Medulla oblongata (tissue), 1 donor: ENCODE data around the gene SMIM10L2A.
"Not testable (repeated sequence)": the region's sequence is repeated elsewhere in the genome, so short reads cannot be mapped to it uniquely, and the experiment has no call there.

ENCODE experiments used
- DNase-seq: peaks from one replicate; pipeline ENCODE4 v3.0.0-alpha.2; 2015; ENCODE audit errors: extremely low spot score

SMIM10L2A gene

GRCh38 chrX:135421932-135422809, at the start of gene SMIM10L2A:
Gene SMIM10L2A, plus strand, starts transcription at chrX:135421944. Its CDS starts 188 bp downstream, at chrX:135422132.
- no peak for DNase-seq

- no peak for DNase-seq
Measured at GRCh38 chrX:135373357-135373756, 48.4 kb upstream of the SMIM10L2A start.

- DNase-seq: no peak
Measured at GRCh38 chrX:135382260-135382659, 39.5 kb upstream of the SMIM10L2A start.

- DNase-seq: no peak
Measured at GRCh38 chrX:135383249-135383648, 38.5 kb upstream of the SMIM10L2A start.

GRCh38 chrX:135384161-135384836, 37.4 kb upstream of the SMIM10L2A start:
- DNase-seq: no peak

- DNase-seq: no peak
Measured at GRCh38 chrX:135388841-135389240, 32.9 kb upstream of the SMIM10L2A start.

- DNase-seq: no peak
Measured at GRCh38 chrX:135389243-135389642, 32.5 kb upstream of the SMIM10L2A start.

GRCh38 chrX:135389717-135390116, 32.0 kb upstream of the SMIM10L2A start:
- DNase-seq: no peak

GRCh38 chrX:135391734-135392133, 30.0 kb upstream of the SMIM10L2A start:
- no peak for DNase-seq

GRCh38 chrX:135393051-135393450, 28.7 kb upstream of the SMIM10L2A start:
- no peak for DNase-seq

GRCh38 chrX:135395064-135395463, 26.7 kb upstream of the SMIM10L2A start:
- no peak for DNase-seq

GRCh38 chrX:135396109-135396508, 25.6 kb upstream of the SMIM10L2A start:
- DNase-seq: peak; percentile 2

- DNase-seq: no peak
Measured at GRCh38 chrX:135396566-135396965, 25.2 kb upstream of the SMIM10L2A start.

- DNase-seq: no peak
Measured at GRCh38 chrX:135397652-135398051, 24.1 kb upstream of the SMIM10L2A start.

- no peak for DNase-seq
Measured at GRCh38 chrX:135403374-135403773, 18.4 kb upstream of the SMIM10L2A start.

- not testable (repeated sequence) for DNase-seq
Measured at GRCh38 chrX:135406428-135406827, 15.3 kb upstream of the SMIM10L2A start.

GRCh38 chrX:135408794-135409193, 12.9 kb upstream of the SMIM10L2A start:
- DNase-seq: no peak

- no peak for DNase-seq
Measured at GRCh38 chrX:135410861-135411627, 10.7 kb upstream of the SMIM10L2A start.

GRCh38 chrX:135411893-135412292, 9.9 kb upstream of the SMIM10L2A start:
- DNase-seq: no peak

GRCh38 chrX:135416546-135416945, 5.2 kb upstream of the SMIM10L2A start:
- DNase-seq: no peak

GRCh38 chrX:135420831-135421230, 913 bp upstream of the SMIM10L2A start:
- peak; percentile 2 for DNase-seq

- peak; percentile 82 for DNase-seq
Measured at GRCh38 chrX:135421537-135421931, 210 bp upstream of the SMIM10L2A start.
